Stimulated activated memory B cell treated with anti-CD40 and anti-IgM and Interleukin-4, amounts not matched to agents 10 μg/mL and 1 μg/mL and 100 μg/mL, for 72 hours (primary cell): ENCODE results near the gene WWOX.

Experiments
- ATAC-seq: fragments of 150-1000 bp; cut with Tn5 transposase; 2 replicates; pipeline ENCODE4 v1.10.0; 2021
- H3K27ac Mint-ChIP-seq: one replicate; pipeline ENCODE4 v1.8.0; 2022; ENCODE audit warnings: mild to moderate bottlenecking, mixed read lengths
- H3K27me3 Mint-ChIP-seq: one replicate; pipeline ENCODE4 v1.8.0; 2022; ENCODE audit warnings: mixed read lengths
- H3K36me3 Mint-ChIP-seq: one replicate; pipeline ENCODE4 v1.8.0; 2022; ENCODE audit warnings: mixed read lengths
- H3K4me1 Mint-ChIP-seq: one replicate; pipeline ENCODE4 v1.8.0; 2022; ENCODE audit warnings: mixed read lengths
- H3K4me3 Mint-ChIP-seq: one replicate; pipeline ENCODE4 v1.8.0; 2022; ENCODE audit warnings: mild to moderate bottlenecking, moderate library complexity, mixed read lengths
- H3K9me3 Mint-ChIP-seq: one replicate; pipeline ENCODE4 v1.8.0; 2022; ENCODE audit warnings: mixed read lengths

Gene WWOX

GRCh38 chr16:78731785-78732184, 632.3 kb downstream of the WWOX start:
- Mint-ChIP-seq H3K27ac (no peak overlapping the region), H3K36me3 (no peaks in the 10 kb centered on the region), H3K4me1 (peaks cover 9% of the 10 kb centered on the region), H3K9me3 (no peaks in the 10 kb centered on the region), H3K27me3 (no peaks in the 10 kb centered on the region), H3K4me3 (no peak overlapping the region)
- ATAC-seq: no peak

GRCh38 chr16:78732696-78733095, 633.2 kb downstream of the WWOX start:
- H3K27me3 Mint-ChIP-seq: no peaks in the 10 kb centered on the region
- no peak for ATAC-seq
- H3K4me3 Mint-ChIP-seq: no peak overlapping the region
- no peak overlapping the region for H3K27ac Mint-ChIP-seq
- no peaks in the 10 kb centered on the region for H3K9me3 Mint-ChIP-seq
- no peaks in the 10 kb centered on the region for H3K36me3 Mint-ChIP-seq
- H3K4me1 Mint-ChIP-seq: peaks cover 6% of the 10 kb centered on the region

DNA sequence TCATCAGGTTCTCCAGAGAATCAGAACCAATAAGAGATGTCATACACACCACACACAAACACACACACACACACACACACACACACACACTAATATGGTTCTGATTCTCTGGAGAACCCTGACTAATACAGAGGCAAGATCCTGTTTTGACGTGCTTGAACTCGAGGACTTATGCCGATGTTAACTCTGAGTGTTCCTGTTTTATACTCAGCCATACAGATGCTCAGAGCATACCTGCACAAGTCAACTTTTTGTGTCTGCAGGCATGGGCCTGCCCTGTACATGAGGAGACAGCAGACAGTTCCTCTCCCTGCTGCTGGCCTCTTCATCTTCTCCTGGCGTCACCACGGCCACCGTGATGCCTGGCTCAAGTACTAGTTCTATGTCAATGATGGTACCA, 635.9 kb downstream of the WWOX start:
- no peak overlapping the region for H3K27ac Mint-ChIP-seq
- H3K9me3 Mint-ChIP-seq: no peaks in the 10 kb centered on the region
- no peak overlapping the region for H3K4me3 Mint-ChIP-seq
- peaks cover 1% of the 10 kb centered on the region for H3K4me1 Mint-ChIP-seq
- no peak for ATAC-seq
- H3K36me3 Mint-ChIP-seq: no peaks in the 10 kb centered on the region
- no peaks in the 10 kb centered on the region for H3K27me3 Mint-ChIP-seq

DNA sequence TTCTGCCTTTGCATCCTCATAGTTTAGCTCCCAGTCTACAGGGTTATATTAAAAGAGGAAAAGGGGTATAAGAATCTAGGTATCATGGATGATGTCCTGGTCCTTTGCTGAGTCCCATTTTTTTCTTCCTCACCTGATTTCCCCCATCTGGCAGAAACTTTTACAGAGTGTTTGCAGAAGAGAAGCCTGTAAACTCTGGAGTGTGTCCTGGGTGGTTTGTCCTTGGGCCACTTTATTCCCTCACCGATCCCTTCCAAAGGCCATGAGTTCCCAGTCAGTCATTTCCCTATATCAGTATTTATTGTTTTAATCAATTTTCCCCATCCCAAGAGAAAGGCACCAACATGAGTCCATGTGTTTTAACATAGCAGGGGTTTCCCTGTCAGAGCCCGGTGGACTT, 638.2 kb downstream of the WWOX start:
- Mint-ChIP-seq H3K27ac (no peak overlapping the region), H3K9me3 (no peaks in the 10 kb centered on the region), H3K4me3 (no peak overlapping the region), H3K36me3 (no peaks in the 10 kb centered on the region), H3K27me3 (no peaks in the 10 kb centered on the region), H3K4me1 (peaks cover 15% of the 10 kb centered on the region)
- ATAC-seq: no peak

- Mint-ChIP-seq H3K27ac (no peak overlapping the region), H3K27me3 (no peaks in the 10 kb centered on the region), H3K4me3 (no peak overlapping the region), H3K4me1 (peaks cover 22% of the 10 kb centered on the region), H3K36me3 (no peaks in the 10 kb centered on the region), H3K9me3 (no peaks in the 10 kb centered on the region)
- ATAC-seq: no peak
These were observed 639.1 kb downstream of the WWOX start for GRCh38 chr16:78738557-78738956.

GRCh38 chr16:78740269-78740668, 640.8 kb downstream of the WWOX start:
- no peaks in the 10 kb centered on the region for H3K36me3 Mint-ChIP-seq
- ATAC-seq: no peak
- H3K27ac Mint-ChIP-seq: no peak overlapping the region
- no peaks in the 10 kb centered on the region for H3K27me3 Mint-ChIP-seq
- peaks cover 27% of the 10 kb centered on the region for H3K4me1 Mint-ChIP-seq
- no peaks in the 10 kb centered on the region for H3K9me3 Mint-ChIP-seq
- H3K4me3 Mint-ChIP-seq: no peak overlapping the region

DNA sequence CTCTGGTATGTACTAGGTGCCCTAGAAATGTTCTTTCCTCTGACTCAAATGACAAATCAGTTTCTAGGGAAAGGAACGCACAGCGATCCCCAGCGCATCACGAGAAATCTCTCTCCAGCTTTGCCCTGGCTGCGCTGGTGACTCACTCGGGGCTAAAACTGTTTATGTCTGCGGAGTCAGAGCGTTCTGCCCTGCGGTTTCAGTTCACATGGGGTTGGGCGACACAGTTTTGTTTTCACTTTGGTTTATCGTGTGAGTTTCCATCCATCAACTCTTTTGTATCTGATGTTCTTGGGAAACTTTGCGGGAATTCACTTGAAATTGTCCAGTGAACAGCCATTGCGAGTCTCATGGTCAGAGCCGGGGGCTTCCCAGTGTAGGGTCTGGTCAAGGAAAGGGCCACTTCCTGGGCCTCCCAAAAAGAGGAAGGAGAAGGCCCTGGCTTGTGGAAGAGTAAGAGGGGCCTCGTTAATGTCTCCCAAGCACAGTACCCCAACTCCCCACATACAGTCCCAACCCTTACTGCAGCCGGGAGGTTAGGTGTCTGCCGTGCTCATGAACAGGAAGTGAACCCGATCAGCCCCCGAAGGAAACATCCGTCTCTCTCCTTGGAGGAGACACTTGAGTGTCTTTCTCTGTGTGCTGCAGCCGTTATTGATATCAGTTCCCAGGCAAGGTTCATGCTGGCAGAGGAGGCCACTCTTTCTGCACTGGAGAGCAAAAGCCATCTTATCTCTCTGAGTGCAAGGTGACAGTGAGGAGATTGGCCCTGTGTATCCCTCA, 643.2 kb downstream of the WWOX start:
- peak; percentile 96 for ATAC-seq
- H3K27me3 Mint-ChIP-seq: no peaks in the 10 kb centered on the region
- H3K4me3 Mint-ChIP-seq: peak overlapping the region; percentile 85
- no peaks in the 10 kb centered on the region for H3K9me3 Mint-ChIP-seq
- H3K4me1 Mint-ChIP-seq: peaks cover 32% of the 10 kb centered on the region
- no peaks in the 10 kb centered on the region for H3K36me3 Mint-ChIP-seq
- peak overlapping the region; percentile 100 for H3K27ac Mint-ChIP-seq

DNA sequence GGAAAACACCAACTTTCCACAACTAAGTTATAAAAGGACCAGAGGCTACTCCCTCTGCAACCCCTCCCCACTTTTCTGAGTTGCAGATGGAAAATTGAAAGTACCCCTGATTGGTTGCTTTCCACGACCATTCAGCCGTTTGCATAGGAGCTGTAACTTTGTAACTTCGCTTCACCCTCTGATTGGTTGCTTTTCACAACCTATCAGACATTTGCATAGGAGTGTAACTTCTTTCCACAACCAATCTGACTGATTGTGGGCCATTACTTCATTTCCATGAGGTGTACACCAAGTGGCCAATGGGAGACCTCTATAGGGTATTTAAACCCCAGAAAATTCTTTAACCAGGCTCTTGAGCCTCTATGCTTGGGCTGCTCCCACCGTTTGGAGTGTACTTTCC, 644.1 kb downstream of the WWOX start:
- peaks cover 40% of the 10 kb centered on the region for H3K4me1 Mint-ChIP-seq
- no peak overlapping the region for H3K4me3 Mint-ChIP-seq
- no peaks in the 10 kb centered on the region for H3K27me3 Mint-ChIP-seq
- no peaks in the 10 kb centered on the region for H3K36me3 Mint-ChIP-seq
- ATAC-seq: no peak
- H3K9me3 Mint-ChIP-seq: no peaks in the 10 kb centered on the region
- peak overlapping the region; percentile 100 for H3K27ac Mint-ChIP-seq

DNA sequence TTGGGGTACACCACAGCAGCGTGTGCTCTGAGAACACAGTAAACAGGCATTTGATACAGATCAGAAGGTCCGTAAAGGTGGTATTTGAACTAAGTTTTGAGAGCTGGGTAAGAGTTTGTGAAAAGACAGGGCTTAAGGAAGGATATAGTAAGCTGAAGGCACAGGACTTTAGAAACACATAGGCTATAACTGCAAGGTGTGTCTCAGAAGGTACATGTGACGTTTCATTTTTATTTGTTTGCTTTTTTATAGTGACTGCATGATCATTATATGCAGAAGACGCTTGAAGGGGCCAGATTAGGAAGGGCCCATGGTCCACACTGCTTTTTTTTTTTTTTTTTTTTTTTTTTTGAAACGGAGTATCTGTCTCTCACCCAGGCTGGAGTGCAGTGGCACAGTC, 644.6 kb downstream of the WWOX start:
- ATAC-seq: no peak
- Mint-ChIP-seq H3K4me3 (no peak overlapping the region), H3K27me3 (no peaks in the 10 kb centered on the region), H3K27ac (peak overlapping the region; percentile 100), H3K4me1 (peaks cover 46% of the 10 kb centered on the region), H3K9me3 (no peaks in the 10 kb centered on the region), H3K36me3 (no peaks in the 10 kb centered on the region)

GRCh38 chr16:78744796-78745107, 645.3 kb downstream of the WWOX start:
- Mint-ChIP-seq H3K4me3 (no peak overlapping the region), H3K27me3 (no peaks in the 10 kb centered on the region), H3K36me3 (no peaks in the 10 kb centered on the region), H3K9me3 (no peaks in the 10 kb centered on the region), H3K4me1 (peaks cover 52% of the 10 kb centered on the region), H3K27ac (peak overlapping the region; percentile 52)
- no peak for ATAC-seq

GRCh38 chr16:78745108-78746019, 645.9 kb downstream of the WWOX start:
- H3K4me3 Mint-ChIP-seq: no peak overlapping the region
- H3K9me3 Mint-ChIP-seq: no peaks in the 10 kb centered on the region
- ATAC-seq: no peak
- H3K36me3 Mint-ChIP-seq: no peaks in the 10 kb centered on the region
- H3K27ac Mint-ChIP-seq: peak overlapping the region; percentile 52
- no peaks in the 10 kb centered on the region for H3K27me3 Mint-ChIP-seq
- H3K4me1 Mint-ChIP-seq: peaks cover 58% of the 10 kb centered on the region

DNA sequence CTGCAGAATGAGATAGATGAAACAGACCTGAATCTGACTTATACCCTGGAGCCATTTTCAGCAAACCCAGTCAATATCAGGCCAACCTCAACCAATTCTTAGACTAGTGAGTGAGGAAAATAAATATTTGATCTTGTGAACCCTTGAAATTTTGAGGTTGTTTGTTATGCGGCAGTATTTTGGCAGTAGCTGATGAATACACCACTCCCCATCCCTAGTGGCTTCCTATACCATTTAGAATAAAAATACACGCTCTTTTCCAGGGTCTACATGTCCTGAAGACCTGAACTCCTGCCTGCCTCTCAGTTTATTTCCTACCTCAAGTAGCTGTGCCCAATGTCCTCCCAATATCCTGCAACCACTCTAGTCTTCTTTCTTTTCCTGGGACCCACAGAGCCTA, 647.3 kb downstream of the WWOX start:
- H3K4me3 Mint-ChIP-seq: no peak overlapping the region
- ATAC-seq: no peak
- H3K27me3 Mint-ChIP-seq: no peaks in the 10 kb centered on the region

GRCh38 chr16:78748220-78748929, 648.9 kb downstream of the WWOX start:
- H3K4me3 Mint-ChIP-seq: no peak overlapping the region
- peak overlapping the region; percentile 82 for H3K27ac Mint-ChIP-seq
- ATAC-seq: no peak
- no peaks in the 10 kb centered on the region for H3K9me3 Mint-ChIP-seq
- no peaks in the 10 kb centered on the region for H3K27me3 Mint-ChIP-seq
- H3K4me1 Mint-ChIP-seq: peaks cover 49% of the 10 kb centered on the region
- H3K36me3 Mint-ChIP-seq: no peaks in the 10 kb centered on the region

More for the DNA sequence above, 647.3 kb downstream of the WWOX start:
- Mint-ChIP-seq H3K9me3 (no peaks in the 10 kb centered on the region), H3K4me1 (peaks cover 64% of the 10 kb centered on the region), H3K27ac (no peak overlapping the region), H3K36me3 (no peaks in the 10 kb centered on the region)

DNA sequence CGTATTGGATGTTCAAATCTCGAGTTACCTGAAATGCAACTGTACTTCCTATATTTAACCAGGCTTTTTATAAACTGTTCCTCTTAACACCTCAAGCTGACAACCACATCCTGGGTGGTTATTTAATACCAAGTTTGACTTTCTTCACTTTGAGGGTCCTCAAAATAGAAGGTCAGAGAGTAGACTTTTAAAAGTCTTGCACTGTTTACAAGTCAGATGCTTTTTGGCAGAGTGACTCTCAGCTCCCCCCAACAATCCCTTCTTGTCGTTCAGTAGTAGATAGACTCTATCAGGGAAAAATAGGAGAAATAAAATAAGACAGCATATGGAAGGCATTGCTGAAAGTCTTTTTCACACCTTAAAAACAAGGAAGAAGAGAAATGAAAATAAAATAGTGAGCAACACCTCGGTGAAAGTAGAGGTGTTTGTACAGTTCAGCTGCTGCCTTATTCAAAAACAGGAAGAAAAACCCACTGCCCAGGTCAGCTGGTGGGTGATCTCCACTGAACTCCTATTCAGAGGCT, 650.4 kb downstream of the WWOX start:
- peak overlapping the region; percentile 44 for H3K4me3 Mint-ChIP-seq
- H3K36me3 Mint-ChIP-seq: no peaks in the 10 kb centered on the region
- no peaks in the 10 kb centered on the region for H3K9me3 Mint-ChIP-seq
- peaks cover 49% of the 10 kb centered on the region for H3K4me1 Mint-ChIP-seq
- peak overlapping the region; percentile 82 for H3K27ac Mint-ChIP-seq
- ATAC-seq: peak; percentile 76
- H3K27me3 Mint-ChIP-seq: no peaks in the 10 kb centered on the region

DNA sequence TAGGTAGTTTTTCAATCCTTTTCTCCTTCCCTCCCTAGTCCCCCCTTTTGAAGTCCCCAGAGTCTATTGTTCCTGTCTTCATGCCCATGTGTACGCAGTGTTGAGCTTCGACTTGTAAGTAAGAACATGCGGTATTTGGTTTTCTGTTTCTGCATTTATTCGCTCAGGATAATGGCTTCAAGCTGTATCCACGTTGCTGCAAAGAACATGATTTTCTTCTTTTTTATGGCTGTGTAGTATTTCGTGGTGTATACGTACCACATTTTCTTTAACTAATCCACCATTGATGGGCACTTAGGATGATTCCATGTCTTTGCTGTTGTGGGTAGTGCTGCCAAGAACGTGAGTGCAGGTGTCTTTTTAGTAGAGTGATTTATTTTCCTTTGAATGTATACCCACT, 651.2 kb downstream of the WWOX start:
- no peaks in the 10 kb centered on the region for H3K27me3 Mint-ChIP-seq
- H3K4me3 Mint-ChIP-seq: no peak overlapping the region
- H3K36me3 Mint-ChIP-seq: no peaks in the 10 kb centered on the region
- no peaks in the 10 kb centered on the region for H3K9me3 Mint-ChIP-seq
- no peak overlapping the region for H3K27ac Mint-ChIP-seq
- peaks cover 40% of the 10 kb centered on the region for H3K4me1 Mint-ChIP-seq
- no peak for ATAC-seq
